HepG2 (cell line): Measurements from ENCODE around the gene GBE1. TPM values are rescaled to one million over a fixed set of nuclear protein-coding genes. Genes with fewer than 3 reads are reported as not detected.

Source experiments
- BHLHE40 ChIP-seq: IDR thresholded peaks from 2 replicates; pipeline ENCODE4 v1.6.1; 2011; ENCODE audit warnings: low read length, improper control_type of control experiment
- ZNF205 ChIP-seq: IDR thresholded peaks from 2 replicates; pipeline ENCODE4 v1.6.1; 2018; ENCODE audit warnings: missing biosample characterization, missing genetic modification reagents
- polyA plus RNA-seq, 8 experiments: library from polyadenylated mRNA; depleted of rRNA in 3 of 8; stranded (reverse) in 7 of 8; unstranded in 1 of 8; fragments of >200 nt; fragmentation: Illumina TruSeq in 4 of 8; extraction: Trizol in 4 of 8; gene quantifications; 2 replicates each; pipeline versions ENCODE4 v1.2.1 to v1.2.3, GENCODE V29; 2011 to 2016; ENCODE audit warnings: low read depth in 4 of 8, missing spikeins in 1 of 8, mixed read lengths in 1 of 8; ENCODE audit not compliant: insufficient read depth in 1 of 8
- total RNA-seq, 5 experiments: library from RNA; depleted of rRNA; stranded (reverse); fragments of >200 nt; fragmentation: Illumina TruSeq; extraction: Trizol; gene quantifications; 2 replicates each; pipeline ENCODE4 v1.2.3, GENCODE V29; 2016; ENCODE audit warnings: low read depth in 1 of 5
- TF ChIP-seq, protein P1 (sequence below): sonication (generic); formaldehyde crosslinking; IDR thresholded peaks from one replicate; pipeline ENCODE4 v1.5.1; 2020; ENCODE audit warnings: mild to moderate bottlenecking, missing genetic modification reagents; ENCODE audit errors: not compliant biosample characterization
- TF ChIP-seq, protein P2 (sequence below): sonication (generic); formaldehyde crosslinking; IDR thresholded peaks from 2 replicates; pipeline ENCODE4 v1.8.1; 2023; ENCODE audit warnings: mild to moderate bottlenecking, inconsistent platforms, moderate library complexity, missing genetic modification reagents, borderline replicate concordance

Gene GBE1
- total and polyA plus RNA-seq, 2 of the 13 experiments (the other 11 are each of a cell fraction or from before 2014, with no cell fraction given) = 22.9 to 36.1 TPM

DNA sequence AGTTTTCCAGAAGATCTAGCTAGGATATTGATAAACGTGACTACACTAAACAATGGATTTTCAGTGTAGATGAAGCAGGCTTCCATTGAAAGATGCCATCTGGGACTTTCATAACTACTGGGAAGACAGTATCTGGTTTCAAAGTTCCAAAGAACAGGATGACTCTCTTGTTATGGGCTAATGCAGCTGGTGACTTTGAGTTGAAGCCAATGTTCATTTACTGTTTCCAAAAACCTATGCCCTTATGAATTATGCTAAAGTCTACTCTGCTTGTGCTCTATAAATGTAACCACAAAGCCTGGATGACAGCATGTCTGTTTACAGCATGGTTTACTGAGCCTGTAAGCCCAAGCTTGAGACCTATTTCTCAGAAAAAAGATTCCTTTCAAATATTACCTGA lies 245.4 kb downstream of the GBE1 start (continued):
- TF ChIP-seq, protein P1, sequence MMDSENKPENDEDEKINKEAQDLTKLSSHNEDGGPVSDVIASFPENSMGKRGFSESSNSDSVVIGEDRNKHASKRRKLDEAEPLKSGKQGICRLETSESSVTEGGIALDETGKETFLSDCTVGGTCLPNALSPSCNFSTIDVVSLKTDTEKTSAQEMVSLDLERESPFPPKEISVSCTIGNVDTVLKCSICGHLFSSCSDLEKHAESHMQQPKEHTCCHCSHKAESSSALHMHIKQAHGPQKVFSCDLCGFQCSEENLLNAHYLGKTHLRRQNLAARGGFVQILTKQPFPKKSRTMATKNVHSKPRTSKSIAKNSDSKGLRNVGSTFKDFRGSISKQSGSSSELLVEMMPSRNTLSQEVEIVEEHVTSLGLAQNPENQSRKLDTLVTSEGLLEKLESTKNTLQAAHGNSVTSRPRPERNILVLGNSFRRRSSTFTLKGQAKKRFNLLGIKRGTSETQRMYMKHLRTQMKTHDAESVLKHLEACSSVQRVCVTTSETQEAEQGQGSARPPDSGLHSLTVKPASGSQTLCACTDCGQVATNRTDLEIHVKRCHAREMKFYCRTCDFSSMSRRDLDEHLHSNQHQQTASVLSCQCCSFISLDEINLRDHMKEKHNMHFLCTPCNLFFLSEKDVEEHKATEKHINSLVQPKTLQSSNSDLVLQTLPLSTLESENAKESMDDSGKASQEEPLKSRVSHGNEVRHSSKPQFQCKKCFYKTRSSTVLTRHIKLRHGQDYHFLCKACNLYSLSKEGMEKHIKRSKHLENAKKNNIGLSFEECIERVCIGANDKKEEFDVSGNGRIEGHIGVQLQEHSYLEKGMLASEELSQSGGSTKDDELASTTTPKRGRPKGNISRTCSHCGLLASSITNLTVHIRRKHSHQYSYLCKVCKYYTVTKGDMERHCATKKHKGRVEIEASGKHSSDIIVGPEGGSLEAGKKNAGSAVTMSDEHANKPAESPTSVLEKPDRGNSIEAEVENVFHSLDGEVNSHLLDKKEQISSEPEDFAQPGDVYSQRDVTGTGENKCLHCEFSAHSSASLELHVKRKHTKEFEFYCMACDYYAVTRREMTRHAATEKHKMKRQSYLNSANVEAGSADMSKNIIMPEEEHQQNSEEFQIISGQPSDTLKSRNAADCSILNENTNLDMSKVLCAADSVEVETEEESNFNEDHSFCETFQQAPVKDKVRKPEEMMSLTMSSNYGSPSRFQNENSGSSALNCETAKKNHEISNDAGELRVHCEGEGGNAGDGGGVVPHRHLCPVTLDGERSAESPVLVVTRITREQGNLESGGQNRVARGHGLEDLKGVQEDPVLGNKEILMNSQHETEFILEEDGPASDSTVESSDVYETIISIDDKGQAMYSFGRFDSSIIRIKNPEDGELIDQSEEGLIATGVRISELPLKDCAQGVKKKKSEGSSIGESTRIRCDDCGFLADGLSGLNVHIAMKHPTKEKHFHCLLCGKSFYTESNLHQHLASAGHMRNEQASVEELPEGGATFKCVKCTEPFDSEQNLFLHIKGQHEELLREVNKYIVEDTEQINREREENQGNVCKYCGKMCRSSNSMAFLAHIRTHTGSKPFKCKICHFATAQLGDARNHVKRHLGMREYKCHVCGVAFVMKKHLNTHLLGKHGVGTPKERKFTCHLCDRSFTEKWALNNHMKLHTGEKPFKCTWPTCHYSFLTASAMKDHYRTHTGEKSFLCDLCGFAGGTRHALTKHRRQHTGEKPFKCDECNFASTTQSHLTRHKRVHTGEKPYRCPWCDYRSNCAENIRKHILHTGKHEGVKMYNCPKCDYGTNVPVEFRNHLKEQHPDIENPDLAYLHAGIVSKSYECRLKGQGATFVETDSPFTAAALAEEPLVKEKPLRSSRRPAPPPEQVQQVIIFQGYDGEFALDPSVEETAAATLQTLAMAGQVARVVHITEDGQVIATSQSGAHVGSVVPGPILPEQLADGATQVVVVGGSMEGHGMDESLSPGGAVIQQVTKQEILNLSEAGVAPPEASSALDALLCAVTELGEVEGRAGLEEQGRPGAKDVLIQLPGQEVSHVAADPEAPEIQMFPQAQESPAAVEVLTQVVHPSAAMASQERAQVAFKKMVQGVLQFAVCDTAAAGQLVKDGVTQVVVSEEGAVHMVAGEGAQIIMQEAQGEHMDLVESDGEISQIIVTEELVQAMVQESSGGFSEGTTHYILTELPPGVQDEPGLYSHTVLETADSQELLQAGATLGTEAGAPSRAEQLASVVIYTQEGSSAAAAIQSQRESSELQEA = no peak
- TF ChIP-seq ZNF205 (no peak), BHLHE40 (no peak)
- TF ChIP-seq, protein P2, sequence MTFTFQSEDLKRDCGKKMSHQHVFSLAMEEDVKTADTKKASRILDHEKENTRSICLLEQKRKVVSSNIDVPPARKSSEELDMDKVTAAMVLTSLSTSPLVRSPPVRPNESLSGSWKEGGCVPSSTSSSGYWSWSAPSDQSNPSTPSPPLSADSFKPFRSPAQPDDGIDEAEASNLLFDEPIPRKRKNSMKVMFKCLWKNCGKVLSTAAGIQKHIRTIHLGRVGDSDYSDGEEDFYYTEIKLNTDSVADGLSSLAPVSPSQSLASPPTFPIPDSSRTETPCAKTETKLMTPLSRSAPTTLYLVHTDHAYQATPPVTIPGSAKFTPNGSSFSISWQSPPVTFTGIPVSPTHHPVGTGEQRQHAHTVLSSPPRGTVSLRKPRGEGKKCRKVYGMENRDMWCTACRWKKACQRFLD (CRISPR knock-in tag) = no peak
